SK-N-SH treated with all-trans-retinoic acid at 6 μM for 48 hours (cell line): ENCODE measurements around the gene SMARCC1.

Source experiments
- ARNTL ChIP-seq: fragments of 450-650 bp; formaldehyde crosslinking; IDR thresholded peaks from 2 replicates; pipeline ENCODE4 v1.5.0; 2020; ENCODE audit warnings: low read depth, mild to moderate bottlenecking, moderate library complexity, borderline replicate concordance
- CREB5 ChIP-seq: fragments of 250-450 bp; sonication (Bioruptor Pico); IDR thresholded peaks from 2 replicates; pipeline ENCODE4 v1.5.1; 2020; ENCODE audit warnings: low read depth, mild to moderate bottlenecking, moderate library complexity
- ISL1 ChIP-seq: fragments of 250-450 bp; sonication (Bioruptor Pico); IDR thresholded peaks from 2 replicates; pipeline ENCODE4 v2.1.2; 2022; ENCODE audit warnings: mild to moderate bottlenecking, moderate library complexity
- OSR1 ChIP-seq: fragments of 250-450 bp; sonication (Bioruptor Pico); IDR thresholded peaks from 2 replicates; pipeline ENCODE4 v1.8.0; 2022; ENCODE audit warnings: moderate library complexity, mild to moderate bottlenecking, inconsistent platforms
- RARB ChIP-seq: fragments of 250-450 bp; sonication (Bioruptor Pico); IDR thresholded peaks from 2 replicates; pipeline ENCODE4 v1.8.0; 2021; ENCODE audit warnings: mild to moderate bottlenecking, moderate library complexity
- ZFP3 ChIP-seq: fragments of 250-450 bp; sonication (Bioruptor Pico); IDR thresholded peaks from 2 replicates; pipeline ENCODE4 v1.5.0; 2020; ENCODE audit warnings: mild to moderate bottlenecking, moderate library complexity
- ZFP30 ChIP-seq: fragments of 450-650 bp; formaldehyde crosslinking; IDR thresholded peaks from 2 replicates; pipeline ENCODE4 v1.5.0; 2022; ENCODE audit warnings: mild to moderate bottlenecking, moderate library complexity
- ZNF70 ChIP-seq: fragments of 450-650 bp; formaldehyde crosslinking; IDR thresholded peaks from 2 replicates; pipeline ENCODE4 v1.5.0; 2020; ENCODE audit warnings: mild to moderate bottlenecking, moderate library complexity
- TF ChIP-seq, protein P1 (sequence below): fragments of 250-450 bp; sonication (Bioruptor Pico); IDR thresholded peaks from 2 replicates; pipeline ENCODE4 v1.5.0; 2020; ENCODE audit warnings: mild to moderate bottlenecking, moderate library complexity
- TF ChIP-seq, protein P2 (sequence below): fragments of 250-450 bp; sonication (Bioruptor Pico); IDR thresholded peaks from 2 replicates; pipeline ENCODE4 v1.8.0; 2020; ENCODE audit warnings: mild to moderate bottlenecking, moderate library complexity, borderline replicate concordance
- TF ChIP-seq, protein P3 (sequence below): fragments of 250-450 bp; sonication (Bioruptor Pico); IDR thresholded peaks from 2 replicates; pipeline ENCODE4 v1.5.1; 2021; ENCODE audit warnings: mild to moderate bottlenecking, moderate library complexity

DNA sequence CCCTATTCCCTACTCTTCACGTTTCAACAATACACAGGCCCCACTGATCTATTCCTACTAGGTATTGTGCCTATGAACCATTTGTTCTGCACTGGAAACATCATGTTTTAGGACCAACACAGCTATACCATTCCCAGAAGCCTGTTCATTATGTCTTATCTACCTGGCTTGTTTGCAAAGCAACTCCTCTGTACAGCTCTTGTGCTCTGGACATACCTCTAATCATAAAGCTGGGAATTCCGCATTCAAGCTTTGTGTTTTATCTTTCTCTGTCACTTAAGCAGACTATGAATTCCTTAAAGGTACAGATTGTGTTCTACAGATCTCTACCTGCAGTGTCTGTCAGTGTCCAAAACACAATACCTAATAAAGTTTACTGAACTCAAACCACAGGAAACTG is 115.6 kb downstream of the SMARCC1 start:
- TF ChIP-seq, protein P1, sequence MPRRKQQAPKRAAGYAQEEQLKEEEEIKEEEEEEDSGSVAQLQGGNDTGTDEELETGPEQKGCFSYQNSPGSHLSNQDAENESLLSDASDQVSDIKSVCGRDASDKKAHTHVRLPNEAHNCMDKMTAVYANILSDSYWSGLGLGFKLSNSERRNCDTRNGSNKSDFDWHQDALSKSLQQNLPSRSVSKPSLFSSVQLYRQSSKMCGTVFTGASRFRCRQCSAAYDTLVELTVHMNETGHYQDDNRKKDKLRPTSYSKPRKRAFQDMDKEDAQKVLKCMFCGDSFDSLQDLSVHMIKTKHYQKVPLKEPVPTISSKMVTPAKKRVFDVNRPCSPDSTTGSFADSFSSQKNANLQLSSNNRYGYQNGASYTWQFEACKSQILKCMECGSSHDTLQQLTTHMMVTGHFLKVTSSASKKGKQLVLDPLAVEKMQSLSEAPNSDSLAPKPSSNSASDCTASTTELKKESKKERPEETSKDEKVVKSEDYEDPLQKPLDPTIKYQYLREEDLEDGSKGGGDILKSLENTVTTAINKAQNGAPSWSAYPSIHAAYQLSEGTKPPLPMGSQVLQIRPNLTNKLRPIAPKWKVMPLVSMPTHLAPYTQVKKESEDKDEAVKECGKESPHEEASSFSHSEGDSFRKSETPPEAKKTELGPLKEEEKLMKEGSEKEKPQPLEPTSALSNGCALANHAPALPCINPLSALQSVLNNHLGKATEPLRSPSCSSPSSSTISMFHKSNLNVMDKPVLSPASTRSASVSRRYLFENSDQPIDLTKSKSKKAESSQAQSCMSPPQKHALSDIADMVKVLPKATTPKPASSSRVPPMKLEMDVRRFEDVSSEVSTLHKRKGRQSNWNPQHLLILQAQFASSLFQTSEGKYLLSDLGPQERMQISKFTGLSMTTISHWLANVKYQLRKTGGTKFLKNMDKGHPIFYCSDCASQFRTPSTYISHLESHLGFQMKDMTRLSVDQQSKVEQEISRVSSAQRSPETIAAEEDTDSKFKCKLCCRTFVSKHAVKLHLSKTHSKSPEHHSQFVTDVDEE (CRISPR knock-in tag) = no peak
- TF ChIP-seq, protein P2, sequence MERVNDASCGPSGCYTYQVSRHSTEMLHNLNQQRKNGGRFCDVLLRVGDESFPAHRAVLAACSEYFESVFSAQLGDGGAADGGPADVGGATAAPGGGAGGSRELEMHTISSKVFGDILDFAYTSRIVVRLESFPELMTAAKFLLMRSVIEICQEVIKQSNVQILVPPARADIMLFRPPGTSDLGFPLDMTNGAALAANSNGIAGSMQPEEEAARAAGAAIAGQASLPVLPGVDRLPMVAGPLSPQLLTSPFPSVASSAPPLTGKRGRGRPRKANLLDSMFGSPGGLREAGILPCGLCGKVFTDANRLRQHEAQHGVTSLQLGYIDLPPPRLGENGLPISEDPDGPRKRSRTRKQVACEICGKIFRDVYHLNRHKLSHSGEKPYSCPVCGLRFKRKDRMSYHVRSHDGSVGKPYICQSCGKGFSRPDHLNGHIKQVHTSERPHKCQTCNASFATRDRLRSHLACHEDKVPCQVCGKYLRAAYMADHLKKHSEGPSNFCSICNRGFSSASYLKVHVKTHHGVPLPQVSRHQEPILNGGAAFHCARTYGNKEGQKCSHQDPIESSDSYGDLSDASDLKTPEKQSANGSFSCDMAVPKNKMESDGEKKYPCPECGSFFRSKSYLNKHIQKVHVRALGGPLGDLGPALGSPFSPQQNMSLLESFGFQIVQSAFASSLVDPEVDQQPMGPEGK (CRISPR knock-in tag) = no peak
- TF ChIP-seq CREB5 (no peak), ZFP30 (no peak), RARB (no peak), ZNF70 (CRISPR knock-in tag) (no peak), ARNTL (CRISPR knock-in tag) (no peak), ISL1 (CRISPR knock-in tag) (no peak), ZFP3 (no peak), OSR1 (no peak)
- TF ChIP-seq, protein P3, sequence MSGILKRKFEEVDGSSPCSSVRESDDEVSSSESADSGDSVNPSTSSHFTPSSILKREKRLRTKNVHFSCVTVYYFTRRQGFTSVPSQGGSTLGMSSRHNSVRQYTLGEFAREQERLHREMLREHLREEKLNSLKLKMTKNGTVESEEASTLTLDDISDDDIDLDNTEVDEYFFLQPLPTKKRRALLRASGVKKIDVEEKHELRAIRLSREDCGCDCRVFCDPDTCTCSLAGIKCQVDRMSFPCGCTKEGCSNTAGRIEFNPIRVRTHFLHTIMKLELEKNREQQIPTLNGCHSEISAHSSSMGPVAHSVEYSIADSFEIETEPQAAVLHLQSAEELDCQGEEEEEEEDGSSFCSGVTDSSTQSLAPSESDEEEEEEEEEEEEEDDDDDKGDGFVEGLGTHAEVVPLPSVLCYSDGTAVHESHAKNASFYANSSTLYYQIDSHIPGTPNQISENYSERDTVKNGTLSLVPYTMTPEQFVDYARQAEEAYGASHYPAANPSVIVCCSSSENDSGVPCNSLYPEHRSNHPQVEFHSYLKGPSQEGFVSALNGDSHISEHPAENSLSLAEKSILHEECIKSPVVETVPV (CRISPR knock-in tag) = no peak
